ENCODE measurements around the gene PPFIBP1.

The PPFIBP1 gene

DNA sequence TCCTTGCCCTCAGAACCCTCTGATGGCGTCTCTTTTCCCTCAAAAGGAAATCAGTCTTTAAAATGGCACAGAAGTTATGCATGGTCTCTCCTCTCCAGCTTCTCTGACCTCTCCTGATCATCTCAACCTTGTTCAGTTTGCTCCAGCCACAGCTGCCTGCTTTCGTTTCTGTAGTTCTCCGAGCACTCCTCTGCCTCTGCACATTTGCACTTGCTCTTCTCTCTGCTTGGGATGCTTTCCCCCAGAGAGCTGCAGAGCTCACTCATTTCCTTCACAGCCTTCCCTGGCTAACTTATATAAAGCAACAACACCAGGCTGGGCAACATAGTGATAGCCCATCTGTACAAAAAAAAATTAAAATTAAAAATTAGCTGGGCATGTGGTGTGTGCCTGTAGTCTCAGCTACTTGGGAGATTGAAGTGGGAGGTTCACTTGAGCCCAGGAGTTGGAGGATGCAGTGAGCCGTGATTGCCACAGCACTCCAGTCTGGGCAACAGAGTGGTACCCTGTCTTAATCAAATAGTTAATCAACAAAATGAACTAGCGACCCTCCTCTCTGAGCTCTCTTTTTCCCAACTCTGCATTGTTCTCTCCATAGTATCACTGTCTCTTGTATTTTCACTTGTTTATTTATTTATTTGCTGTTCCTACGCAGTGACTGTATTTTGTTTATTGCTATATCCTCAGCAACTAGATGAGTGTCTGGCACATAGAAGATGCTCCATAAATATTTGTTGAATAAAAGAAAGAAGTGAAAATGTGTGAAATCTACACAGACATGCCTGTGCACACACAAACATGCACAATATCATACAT, 37.7 kb downstream of the PPFIBP1 start:
- H3K9me3 ChIP-seq (ENCODE audit: low read length), result no peaks in the 10 kb centered on the region
- H3K9ac ChIP-seq (ENCODE audit: low read length), result no peak overlapping the region
- no peak overlapping the region for H3K4me2 ChIP-seq (ENCODE audit: low read length)
- H2AFZ ChIP-seq (ENCODE audit: low read length), result no peak overlapping the region
- no peaks in the 10 kb centered on the region for H4K20me1 ChIP-seq (ENCODE audit: insufficient read depth, low read length)
- no peak for TF ChIP-seq EZH2 (IDR thresholded peaks at IDR 0.05; ENCODE audit: borderline replicate concordance, low read length)
- TF ChIP-seq, protein P1, sequence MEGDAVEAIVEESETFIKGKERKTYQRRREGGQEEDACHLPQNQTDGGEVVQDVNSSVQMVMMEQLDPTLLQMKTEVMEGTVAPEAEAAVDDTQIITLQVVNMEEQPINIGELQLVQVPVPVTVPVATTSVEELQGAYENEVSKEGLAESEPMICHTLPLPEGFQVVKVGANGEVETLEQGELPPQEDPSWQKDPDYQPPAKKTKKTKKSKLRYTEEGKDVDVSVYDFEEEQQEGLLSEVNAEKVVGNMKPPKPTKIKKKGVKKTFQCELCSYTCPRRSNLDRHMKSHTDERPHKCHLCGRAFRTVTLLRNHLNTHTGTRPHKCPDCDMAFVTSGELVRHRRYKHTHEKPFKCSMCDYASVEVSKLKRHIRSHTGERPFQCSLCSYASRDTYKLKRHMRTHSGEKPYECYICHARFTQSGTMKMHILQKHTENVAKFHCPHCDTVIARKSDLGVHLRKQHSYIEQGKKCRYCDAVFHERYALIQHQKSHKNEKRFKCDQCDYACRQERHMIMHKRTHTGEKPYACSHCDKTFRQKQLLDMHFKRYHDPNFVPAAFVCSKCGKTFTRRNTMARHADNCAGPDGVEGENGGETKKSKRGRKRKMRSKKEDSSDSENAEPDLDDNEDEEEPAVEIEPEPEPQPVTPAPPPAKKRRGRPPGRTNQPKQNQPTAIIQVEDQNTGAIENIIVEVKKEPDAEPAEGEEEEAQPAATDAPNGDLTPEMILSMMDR (IDR thresholded peaks at IDR 0.05; ENCODE audit: low read length), result no peak
- H3K27ac ChIP-seq (ENCODE audit: low read depth, low read length, poor library complexity, severe bottlenecking), result no peak overlapping the region
- no peaks in the 10 kb centered on the region for H3K27me3 ChIP-seq (ENCODE audit: insufficient read depth, low read length)
- no peaks in the 10 kb centered on the region for H3F3A ChIP-seq (ENCODE audit: insufficient read depth, low read length)
- no peaks in the 10 kb centered on the region for H3K9me2 ChIP-seq (ENCODE audit: low read depth, low read length)
- H3K4me1 ChIP-seq (ENCODE audit: insufficient read depth, low read length, severe bottlenecking), result no peaks in the 10 kb centered on the region
- H3K79me2 ChIP-seq (ENCODE audit: insufficient read depth, low read length), result no peaks in the 10 kb centered on the region
- H3K36me3 ChIP-seq (ENCODE audit: insufficient read depth, low read length), result no peaks in the 10 kb centered on the region
- no peak overlapping the region for H3K4me3 ChIP-seq (ENCODE audit: low read depth, low read length, poor library complexity, severe bottlenecking)

DNA sequence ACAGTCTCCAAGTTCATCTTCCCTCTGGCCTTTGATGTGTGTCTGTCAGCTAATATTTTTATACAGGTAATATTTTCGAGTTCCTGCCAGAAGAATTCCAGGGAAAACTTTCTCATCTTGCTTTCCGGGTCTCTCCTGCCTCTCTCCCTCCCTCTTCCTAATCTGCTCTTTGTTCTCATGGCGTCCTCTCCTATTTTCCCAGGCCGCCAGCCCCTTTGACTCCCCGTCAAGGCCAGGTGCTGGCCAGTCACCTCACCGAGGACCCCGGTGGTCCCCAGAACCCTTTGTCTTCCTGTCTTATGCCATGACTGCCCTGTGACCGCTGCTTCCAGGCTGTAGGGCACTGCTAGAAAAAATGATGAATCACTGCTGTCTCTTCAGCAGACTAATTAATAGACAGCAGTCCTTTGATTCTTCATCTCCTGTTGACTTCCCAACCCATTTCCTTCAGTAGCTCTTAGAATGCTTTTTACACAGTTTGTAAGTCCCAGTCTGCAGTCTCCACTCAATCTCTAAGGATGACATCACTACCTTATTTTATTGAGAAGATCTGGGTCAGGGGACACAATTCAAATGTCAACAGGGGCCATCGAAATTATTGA, 40.7 kb downstream of the PPFIBP1 start:
- Histone ChIP-seq H3F3A (ENCODE audit: insufficient read depth, low read length) (no peaks in the 10 kb centered on the region), H3K9me2 (ENCODE audit: low read depth, low read length) (no peaks in the 10 kb centered on the region), H3K79me2 (ENCODE audit: insufficient read depth, low read length) (no peaks in the 10 kb centered on the region), H3K4me1 (ENCODE audit: insufficient read depth, low read length, severe bottlenecking) (no peaks in the 10 kb centered on the region), H3K4me2 (ENCODE audit: low read length) (no peak overlapping the region), H3K36me3 (ENCODE audit: insufficient read depth, low read length) (no peaks in the 10 kb centered on the region), H3K9ac (ENCODE audit: low read length) (no peak overlapping the region), H2AFZ (ENCODE audit: low read length) (no peak overlapping the region), H4K20me1 (ENCODE audit: insufficient read depth, low read length) (no peaks in the 10 kb centered on the region), H3K27me3 (ENCODE audit: insufficient read depth, low read length) (no peaks in the 10 kb centered on the region), H3K27ac (ENCODE audit: low read depth, low read length, poor library complexity, severe bottlenecking) (no peak overlapping the region), H3K4me3 (ENCODE audit: low read depth, low read length, poor library complexity, severe bottlenecking) (no peak overlapping the region), H3K9me3 (ENCODE audit: low read length) (no peaks in the 10 kb centered on the region)
- no peak for TF ChIP-seq EZH2 (IDR thresholded peaks at IDR 0.05; ENCODE audit: borderline replicate concordance, low read length)
- TF ChIP-seq, protein P1 (IDR thresholded peaks at IDR 0.05; ENCODE audit: low read length), result no peak

DNA sequence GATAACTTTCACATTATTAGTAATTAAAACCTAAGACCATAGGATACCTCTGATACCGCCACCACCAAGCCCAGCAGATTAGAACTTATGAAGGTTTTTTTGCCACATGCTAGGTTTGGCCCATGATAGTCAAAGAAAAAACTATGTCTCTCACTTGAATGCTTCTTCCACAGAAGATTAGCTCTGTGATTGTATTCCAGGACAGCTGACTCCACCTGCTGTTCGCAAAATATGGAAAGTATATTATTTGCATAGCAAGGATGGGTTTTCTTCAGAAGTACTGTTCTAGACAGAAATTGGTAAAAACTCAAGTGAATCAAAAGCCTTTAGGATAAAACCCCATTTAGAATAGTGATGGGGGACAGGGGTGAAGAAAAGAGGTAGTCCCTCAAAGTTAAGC, 42.2 kb downstream of the PPFIBP1 start:
- Histone ChIP-seq H3K27ac (ENCODE audit: low read depth, low read length, poor library complexity, severe bottlenecking) (no peak overlapping the region), H3F3A (ENCODE audit: insufficient read depth, low read length) (no peaks in the 10 kb centered on the region), H3K9me3 (ENCODE audit: low read length) (no peaks in the 10 kb centered on the region), H3K4me2 (ENCODE audit: low read length) (no peak overlapping the region), H3K9ac (ENCODE audit: low read length) (no peak overlapping the region), H3K9me2 (ENCODE audit: low read depth, low read length) (no peaks in the 10 kb centered on the region), H4K20me1 (ENCODE audit: insufficient read depth, low read length) (no peaks in the 10 kb centered on the region), H3K79me2 (ENCODE audit: insufficient read depth, low read length) (no peaks in the 10 kb centered on the region), H3K4me3 (ENCODE audit: low read depth, low read length, poor library complexity, severe bottlenecking) (no peak overlapping the region), H2AFZ (ENCODE audit: low read length) (no peak overlapping the region), H3K27me3 (ENCODE audit: insufficient read depth, low read length) (no peaks in the 10 kb centered on the region), H3K4me1 (ENCODE audit: insufficient read depth, low read length, severe bottlenecking) (no peaks in the 10 kb centered on the region), H3K36me3 (ENCODE audit: insufficient read depth, low read length) (no peaks in the 10 kb centered on the region)
- TF ChIP-seq, protein P1 (IDR thresholded peaks at IDR 0.05; ENCODE audit: low read length), result no peak
- no peak for TF ChIP-seq EZH2 (IDR thresholded peaks at IDR 0.05; ENCODE audit: borderline replicate concordance, low read length)

Measured in OCI-LY1 (cell line).